GM18526 (cell line): Measurements from ENCODE around the gene NR3C1.

Experiments used
- POLR2A ChIP-seq: IDR thresholded peaks from 3 replicates; pipeline ENCODE4 v1.6.1; 2011; ENCODE audit not compliant: insufficient read length; ENCODE audit errors: extremely low read depth

Gene NR3C1

GRCh38 chr5:143297756-143298155 is 105.7 kb downstream of the NR3C1 start:
- no peak for TF ChIP-seq POLR2A

GRCh38 chr5:143290125-143290524 is 113.4 kb downstream of the NR3C1 start:
- no peak for TF ChIP-seq POLR2A

- TF ChIP-seq POLR2A = no peak
Measured at GRCh38 chr5:143284521-143284920, 119.0 kb downstream of the NR3C1 start.

GRCh38 chr5:143284002-143284401 is 119.5 kb downstream of the NR3C1 start:
- TF ChIP-seq POLR2A = no peak

GRCh38 chr5:143281226-143281625 is 122.3 kb downstream of the NR3C1 start:
- no peak for TF ChIP-seq POLR2A

GRCh38 chr5:143279698-143280097 is 123.8 kb downstream of the NR3C1 start:
- no peak for TF ChIP-seq POLR2A

GRCh38 chr5:143277536-143277935 is 126.0 kb downstream of the NR3C1 start:
- no peak for TF ChIP-seq POLR2A

GRCh38 chr5:143275512-143276363 is 127.7 kb downstream of the NR3C1 start:
- TF ChIP-seq POLR2A = no peak

GRCh38 chr5:143274952-143275351 is 128.5 kb downstream of the NR3C1 start:
- TF ChIP-seq POLR2A = no peak

- TF ChIP-seq POLR2A = no peak
Measured at GRCh38 chr5:143271431-143271830, 132.1 kb downstream of the NR3C1 start.

- no peak for TF ChIP-seq POLR2A
Measured at GRCh38 chr5:143268388-143268787, 135.1 kb downstream of the NR3C1 start.

GRCh38 chr5:143267186-143267585 is 136.3 kb downstream of the NR3C1 start:
- no peak for TF ChIP-seq POLR2A

- TF ChIP-seq POLR2A = no peak
Measured at GRCh38 chr5:143265995-143266394, 137.5 kb downstream of the NR3C1 start.

- TF ChIP-seq POLR2A = no peak
Measured at GRCh38 chr5:143263272-143263810, 140.1 kb downstream of the NR3C1 start.

GRCh38 chr5:143262393-143263174 is 140.9 kb downstream of the NR3C1 start:
- no peak for TF ChIP-seq POLR2A

GRCh38 chr5:143261748-143262392 is 141.6 kb downstream of the NR3C1 start:
- TF ChIP-seq POLR2A = no peak

GRCh38 chr5:143259254-143259605 is 144.3 kb downstream of the NR3C1 start:
- no peak for TF ChIP-seq POLR2A
